Head of caudate nucleus (tissue), 42 donors: ENCODE measurements around the gene CDH5.
"Not testable (repeated sequence)": the region's sequence is repeated elsewhere in the genome, so short reads cannot be mapped to it uniquely, and the experiment has no call there.

Experiments used
- DNase-seq, 42 donors: peaks; one replicate each; pipeline versions ENCODE4 v3.0.0 to v3.0.0-alpha.2; 2020 to 2021; ENCODE audit warnings: mixed read lengths in 7 of 42
- intact Hi-C: fragments of 100-400 bp; cut with DNase I; formaldehyde crosslinking; loops from one replicate; pipeline ENCODE4 v1.15.0; 2022

The CDH5 gene, protein sequence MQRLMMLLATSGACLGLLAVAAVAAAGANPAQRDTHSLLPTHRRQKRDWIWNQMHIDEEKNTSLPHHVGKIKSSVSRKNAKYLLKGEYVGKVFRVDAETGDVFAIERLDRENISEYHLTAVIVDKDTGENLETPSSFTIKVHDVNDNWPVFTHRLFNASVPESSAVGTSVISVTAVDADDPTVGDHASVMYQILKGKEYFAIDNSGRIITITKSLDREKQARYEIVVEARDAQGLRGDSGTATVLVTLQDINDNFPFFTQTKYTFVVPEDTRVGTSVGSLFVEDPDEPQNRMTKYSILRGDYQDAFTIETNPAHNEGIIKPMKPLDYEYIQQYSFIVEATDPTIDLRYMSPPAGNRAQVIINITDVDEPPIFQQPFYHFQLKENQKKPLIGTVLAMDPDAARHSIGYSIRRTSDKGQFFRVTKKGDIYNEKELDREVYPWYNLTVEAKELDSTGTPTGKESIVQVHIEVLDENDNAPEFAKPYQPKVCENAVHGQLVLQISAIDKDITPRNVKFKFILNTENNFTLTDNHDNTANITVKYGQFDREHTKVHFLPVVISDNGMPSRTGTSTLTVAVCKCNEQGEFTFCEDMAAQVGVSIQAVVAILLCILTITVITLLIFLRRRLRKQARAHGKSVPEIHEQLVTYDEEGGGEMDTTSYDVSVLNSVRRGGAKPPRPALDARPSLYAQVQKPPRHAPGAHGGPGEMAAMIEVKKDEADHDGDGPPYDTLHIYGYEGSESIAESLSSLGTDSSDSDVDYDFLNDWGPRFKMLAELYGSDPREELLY

DNA sequence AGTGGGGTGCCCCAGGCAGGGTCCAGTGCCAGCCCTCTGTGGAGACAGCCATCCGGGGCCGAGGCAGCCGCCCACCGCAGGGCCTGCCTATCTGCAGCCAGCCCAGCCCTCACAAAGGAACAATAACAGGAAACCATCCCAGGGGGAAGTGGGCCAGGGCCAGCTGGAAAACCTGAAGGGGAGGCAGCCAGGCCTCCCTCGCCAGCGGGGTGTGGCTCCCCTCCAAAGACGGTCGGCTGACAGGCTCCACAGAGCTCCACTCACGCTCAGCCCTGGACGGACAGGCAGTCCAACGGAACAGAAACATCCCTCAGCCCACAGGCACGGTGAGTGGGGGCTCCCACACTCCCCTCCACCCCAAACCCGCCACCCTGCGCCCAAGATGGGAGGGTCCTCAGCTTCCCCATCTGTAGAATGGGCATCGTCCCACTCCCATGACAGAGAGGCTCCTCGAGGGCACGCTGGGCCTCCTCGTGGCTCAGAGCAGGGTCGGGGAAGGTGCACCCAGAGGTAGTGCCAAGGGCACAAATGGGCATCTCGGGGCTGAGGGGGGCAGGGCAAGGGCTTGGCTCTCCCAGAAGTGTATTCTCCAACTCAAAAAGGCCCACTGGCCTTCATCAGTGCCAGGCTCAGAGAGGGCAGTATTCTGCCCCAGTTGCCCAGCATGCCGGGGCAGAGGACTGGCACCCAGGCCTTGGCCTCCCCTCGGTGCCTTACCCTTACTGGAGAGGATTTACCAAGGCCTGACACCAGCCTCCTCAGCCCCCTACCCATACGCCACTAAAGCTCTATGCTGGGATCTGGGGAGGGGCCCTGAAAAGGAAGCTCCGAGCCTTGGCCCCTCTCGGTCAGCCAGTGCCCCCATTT is at the start of gene CDH5:
TSS of gene CDH5 (plus strand) at position 259 of the 867 bp plus-strand sequence. CDS start 12,647 bp downstream, outside the sequence.
- intact Hi-C loops: no loop called here
- DNase-seq: peak in 1 of 42 donors; percentile 10

DNA sequence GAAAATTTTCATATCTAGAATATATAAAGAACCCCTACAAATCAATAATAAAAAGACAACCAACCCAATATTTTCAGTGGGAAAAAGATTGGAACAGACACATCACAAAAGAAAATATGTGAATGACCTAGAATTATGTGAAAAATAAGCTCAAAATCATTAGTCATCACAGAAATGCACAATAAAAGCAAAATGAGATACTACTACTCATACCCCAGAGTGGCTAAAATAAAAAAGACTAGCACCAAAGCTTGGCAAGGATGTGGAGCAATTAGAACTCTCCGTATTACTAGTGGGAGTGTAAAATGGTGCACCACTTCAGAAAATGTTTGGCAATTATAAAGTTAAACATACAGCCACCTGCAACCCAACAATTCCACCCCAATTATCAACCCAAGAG is 48.0 kb upstream of the CDH5 start:
- no peak for DNase-seq
- intact Hi-C loops: no loop called here

DNA sequence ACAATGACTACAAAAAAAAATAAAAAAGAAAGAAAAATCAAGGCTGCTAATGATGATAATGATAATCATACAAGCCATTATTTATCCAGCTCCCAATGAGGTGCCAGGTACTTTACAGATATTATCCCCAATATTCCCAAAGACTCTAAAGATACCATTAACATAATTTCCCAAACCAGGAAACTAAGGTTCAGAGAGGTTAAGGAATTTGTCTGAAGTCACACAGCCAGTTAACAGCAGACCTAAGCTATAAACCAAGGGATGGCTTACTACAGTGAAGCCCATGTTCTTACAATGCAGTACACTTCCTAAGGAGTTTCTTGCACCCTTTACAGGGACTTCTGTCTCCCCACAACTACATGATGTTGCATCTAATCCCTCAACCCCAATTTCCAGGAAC is 45.7 kb upstream of the CDH5 start:
- intact Hi-C loops: no loop called here
- DNase-seq: no peak

DNA sequence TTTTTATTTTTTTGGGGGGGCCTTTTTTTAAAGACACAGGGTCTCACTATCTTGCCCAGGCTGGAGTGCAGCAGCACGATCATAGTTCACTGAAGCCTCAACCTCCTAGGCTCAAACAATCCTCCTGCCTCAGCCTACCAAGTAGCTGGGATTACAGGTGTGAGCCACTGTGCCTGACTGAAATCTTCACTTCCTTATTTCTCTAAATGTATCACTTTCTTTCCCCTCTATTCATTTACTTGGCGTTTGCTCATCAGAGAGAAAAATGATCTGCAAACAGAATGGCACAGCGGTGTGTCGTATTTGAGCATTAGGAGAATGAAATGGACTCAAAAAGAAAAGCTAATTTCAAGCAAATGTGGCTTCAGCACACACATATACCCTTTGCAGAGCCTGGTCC is 44.3 kb upstream of the CDH5 start:
- no peak for DNase-seq
- intact Hi-C loops: no loop called here

DNA sequence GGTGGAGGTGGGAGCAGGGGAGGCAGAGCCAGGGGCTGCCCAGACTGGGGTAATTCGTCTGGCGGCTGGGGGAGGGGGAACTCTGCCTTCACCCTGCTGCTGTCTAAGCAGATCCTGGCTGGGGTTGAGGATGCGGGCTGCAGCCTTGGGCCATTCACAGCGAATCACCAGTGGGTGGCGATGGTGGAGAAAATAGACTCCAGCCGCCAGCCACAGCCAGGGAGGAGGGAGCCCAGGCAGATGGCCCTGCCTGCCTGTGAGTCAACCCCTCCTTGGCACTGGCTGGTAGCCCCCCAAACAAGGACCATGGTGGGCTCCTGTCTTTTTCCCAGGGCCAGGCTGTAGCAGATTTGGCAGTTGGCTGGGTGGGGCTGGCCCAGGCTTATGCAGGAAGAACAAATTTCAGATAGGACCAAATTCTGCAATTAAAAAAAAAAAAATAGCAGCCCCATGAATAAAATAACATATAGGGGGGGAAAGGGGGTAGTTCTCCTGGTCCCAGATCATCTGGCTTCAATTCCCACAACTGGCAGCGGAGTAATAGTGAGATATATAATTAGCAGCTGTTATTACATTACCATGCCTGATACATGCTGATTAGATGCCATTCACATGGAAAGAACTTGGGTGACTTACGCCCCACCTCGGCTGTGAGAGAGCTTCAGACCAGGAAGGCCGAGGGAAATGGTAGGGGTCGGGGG is 41.5 kb upstream of the CDH5 start:
- DNase-seq: peak; percentile 38 to 90 (median 74)
- intact Hi-C loops: no loop called here

DNA sequence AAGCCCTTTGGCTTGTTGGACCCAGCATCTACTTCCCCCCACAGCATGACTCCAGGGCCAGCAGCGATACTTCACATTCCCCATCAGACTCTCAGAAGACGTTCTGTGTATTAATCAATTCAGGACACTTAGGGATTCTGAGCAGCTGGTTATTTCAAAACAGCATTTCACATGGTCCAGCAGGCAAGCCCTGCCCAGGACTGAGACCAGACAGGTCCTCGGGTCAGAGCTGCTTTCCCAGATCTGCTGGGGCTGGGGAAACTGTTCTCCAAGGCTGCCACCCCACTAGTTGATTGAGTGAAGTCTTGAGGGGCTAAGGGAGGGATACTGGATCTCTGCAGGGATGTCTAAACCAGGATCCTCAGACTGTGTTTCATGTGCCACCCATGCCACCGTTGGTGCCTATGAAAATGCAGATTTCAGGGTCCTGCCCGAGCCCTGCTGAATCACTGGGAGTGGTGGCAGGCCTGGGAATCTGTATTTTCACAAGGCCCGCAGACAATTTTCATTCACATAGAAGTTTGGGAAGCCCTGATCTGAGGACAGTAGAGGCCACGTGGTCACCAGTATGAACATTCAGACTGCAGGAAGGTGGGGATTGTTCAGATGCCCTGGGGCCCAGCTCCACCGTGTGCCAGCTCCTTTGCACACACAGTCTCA is 40.6 kb upstream of the CDH5 start:
- intact Hi-C loops: no loop called here
- no peak for DNase-seq

DNA sequence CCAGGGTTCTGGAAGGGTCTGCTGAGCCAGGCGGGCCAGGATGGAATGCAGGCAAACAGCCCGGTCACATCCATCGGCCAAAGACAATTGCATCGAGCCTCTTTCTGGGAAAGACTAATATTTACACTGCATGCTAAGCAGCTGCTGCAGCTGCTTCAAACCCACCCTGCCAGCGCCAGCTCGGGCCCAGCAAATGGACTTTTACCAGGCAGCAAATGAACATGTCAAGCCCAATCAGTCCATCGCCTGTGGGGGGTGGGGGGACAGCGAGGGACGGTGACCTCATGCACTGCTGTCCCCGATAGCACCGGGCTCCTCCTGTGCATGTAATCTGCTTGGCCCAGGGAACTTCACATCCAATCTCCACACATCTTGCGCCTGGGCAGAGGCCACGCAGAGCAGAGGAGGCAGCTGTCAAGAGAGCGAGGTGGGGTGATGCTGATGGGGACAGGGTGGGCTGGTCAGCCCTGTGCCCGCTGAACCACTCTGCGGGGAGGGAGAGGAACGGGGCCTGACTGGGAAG is 39.4 kb upstream of the CDH5 start:
- intact Hi-C loops: no loop called here
- peak; percentile 19 to 82 (median 53) for DNase-seq

DNA sequence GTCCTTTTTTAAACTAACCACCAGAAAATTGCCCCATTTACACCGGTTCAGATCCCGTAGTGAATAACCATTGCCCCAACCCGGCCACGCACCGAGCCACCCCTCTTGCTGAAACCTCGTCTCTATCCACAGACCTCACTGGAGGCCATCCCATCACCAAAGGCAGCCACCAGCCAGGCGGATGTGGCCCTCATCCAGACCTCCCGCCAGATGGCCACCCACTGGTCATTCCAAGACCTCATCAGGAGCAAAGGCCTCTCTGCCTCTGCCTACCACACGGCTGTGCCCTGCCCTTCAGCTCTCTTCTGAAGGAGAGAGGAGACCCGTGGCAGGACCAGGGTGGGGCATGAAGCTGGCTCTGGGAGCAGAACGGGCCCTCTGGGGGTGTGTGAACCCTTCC is 38.2 kb upstream of the CDH5 start:
- intact Hi-C loops: no loop called here

DNA sequence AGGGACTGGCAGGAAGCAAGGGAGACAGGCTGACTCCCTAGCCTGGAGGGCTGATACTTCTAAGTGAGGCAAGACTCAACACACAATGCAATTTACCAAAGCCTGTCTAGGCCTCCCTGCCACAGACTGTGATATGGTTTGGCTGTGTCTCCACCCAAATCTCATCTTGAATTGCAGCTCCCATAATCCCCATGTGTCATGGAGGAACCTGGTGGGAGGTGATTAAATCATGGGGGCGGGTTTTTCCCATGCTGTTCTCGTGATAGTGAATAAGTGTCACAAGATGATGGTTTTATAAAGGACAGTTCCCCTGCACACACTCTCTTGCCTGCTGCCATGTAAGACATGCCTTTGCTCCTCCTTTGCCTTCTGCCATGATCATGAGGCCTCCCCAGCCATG is 35.0 kb upstream of the CDH5 start:
- intact Hi-C loops, DNase-seq: not testable (repeated sequence)

More for the DNA sequence above, 38.2 kb upstream of the CDH5 start:
- DNase-seq: peak in 37 of 42 donors; percentile 13 to 83 (median 46)

DNA sequence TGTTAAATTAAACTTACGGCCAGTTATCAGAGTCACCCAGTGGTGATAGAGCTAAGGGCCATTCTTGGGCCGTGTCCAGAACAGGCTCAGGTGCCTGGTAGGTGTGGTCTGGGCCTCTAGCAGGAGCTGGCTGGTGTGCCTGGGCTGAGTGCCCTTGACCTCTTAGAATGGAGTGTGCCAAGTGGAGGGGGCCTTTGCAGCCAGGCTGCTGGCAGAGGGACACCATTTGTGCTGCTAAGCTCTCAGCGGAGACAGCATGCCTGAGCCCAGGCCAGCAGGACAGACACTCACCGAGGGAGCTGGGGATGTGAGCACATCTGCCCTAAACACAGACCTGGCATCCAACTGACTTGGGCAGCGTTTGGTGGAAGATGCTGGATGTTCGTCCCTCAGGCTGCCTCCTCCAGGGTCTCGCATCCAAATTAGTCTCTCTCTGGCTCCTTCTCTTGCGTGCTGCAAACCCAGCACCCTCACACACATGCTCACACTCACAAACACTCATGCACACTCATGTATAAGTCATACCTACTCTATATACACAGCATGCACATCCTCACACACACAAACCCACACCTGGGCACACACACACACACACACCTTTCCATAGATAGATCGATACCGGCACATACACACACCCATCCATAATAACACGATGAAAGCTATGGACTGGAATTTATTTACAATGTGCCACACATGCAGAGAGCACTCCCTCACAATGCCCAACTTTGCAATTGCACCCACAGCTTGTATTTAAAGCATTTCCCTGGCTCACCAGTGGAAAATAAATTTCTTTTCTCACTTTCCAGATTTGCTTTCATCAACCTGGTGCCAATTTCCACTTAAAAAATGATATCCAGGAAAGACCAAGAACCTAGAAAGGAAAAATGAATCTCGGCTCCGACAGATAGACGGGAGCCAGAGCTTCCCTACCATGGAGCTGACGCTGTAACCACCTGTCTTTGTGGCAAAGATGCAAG is 33.6 kb upstream of the CDH5 start:
- intact Hi-C loops: no loop called here
- peak in 5 of 42 donors; percentile 11 to 34 (median 16) for DNase-seq

DNA sequence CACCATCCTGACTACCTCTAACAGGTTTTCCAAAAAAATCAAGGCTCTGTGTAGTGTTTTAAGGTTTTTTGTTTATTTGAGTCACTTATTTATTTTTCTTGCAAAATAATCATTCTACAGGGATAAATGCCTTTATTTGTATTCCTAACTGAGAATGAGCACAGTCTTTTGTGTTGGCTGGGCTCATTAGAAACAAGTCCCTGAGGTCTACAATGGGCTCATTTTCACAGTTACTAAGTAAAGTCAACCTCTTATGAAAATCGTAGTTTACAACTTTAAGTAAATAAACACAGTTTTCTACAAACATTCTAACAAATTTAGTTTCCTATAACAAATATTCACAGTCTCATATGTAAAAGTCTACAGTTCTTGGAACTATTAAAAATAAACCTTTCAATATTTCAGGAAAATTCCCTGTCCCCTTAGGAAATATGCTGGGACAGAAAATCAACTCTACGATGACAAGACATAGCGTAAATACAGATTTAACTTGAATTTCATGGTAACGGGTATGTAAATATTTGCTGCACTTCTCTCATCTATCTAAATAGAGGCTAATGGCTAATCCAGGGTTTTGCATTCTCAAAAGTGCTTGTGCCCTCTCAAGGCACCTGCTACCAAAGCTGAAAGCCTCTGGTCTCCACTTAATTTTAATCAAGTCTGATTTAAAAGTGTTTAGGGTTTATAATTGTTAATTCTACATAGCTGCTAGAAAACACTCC is 31.5 kb upstream of the CDH5 start:
- DNase-seq: no peak
- intact Hi-C loops: no loop called here

DNA sequence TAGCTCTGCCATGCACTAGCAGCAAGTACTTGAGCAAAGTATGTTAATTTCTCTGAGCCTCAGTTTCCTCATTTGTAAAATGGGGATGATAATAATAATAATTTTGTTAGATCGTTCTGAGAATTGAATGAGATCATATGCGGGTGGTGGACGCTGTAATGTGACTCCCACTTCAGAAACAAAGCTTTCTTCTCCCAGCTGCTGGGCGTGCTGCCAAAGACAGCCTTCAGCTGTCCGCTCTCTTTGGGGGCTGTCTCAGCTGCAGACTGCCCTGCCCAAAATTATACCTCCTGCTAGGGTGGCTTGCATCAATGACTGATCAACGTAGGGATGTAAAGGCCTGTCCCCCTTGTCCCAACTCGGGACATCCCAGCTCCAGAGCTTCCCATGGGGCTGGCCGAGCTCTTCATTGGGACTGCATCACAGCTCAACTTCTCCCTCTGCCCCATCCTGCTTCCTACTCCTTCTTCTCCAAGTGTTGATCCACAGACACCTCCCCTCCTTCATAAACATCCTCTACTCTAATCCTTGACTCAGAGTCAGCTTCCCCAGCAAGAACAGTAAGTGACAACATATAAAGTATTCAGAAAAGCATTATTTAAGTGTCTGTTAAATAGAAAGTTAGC is 30.7 kb upstream of the CDH5 start:
- intact Hi-C loops: no loop called here
- DNase-seq: peak; percentile 63 to 94 (median 85)

DNA sequence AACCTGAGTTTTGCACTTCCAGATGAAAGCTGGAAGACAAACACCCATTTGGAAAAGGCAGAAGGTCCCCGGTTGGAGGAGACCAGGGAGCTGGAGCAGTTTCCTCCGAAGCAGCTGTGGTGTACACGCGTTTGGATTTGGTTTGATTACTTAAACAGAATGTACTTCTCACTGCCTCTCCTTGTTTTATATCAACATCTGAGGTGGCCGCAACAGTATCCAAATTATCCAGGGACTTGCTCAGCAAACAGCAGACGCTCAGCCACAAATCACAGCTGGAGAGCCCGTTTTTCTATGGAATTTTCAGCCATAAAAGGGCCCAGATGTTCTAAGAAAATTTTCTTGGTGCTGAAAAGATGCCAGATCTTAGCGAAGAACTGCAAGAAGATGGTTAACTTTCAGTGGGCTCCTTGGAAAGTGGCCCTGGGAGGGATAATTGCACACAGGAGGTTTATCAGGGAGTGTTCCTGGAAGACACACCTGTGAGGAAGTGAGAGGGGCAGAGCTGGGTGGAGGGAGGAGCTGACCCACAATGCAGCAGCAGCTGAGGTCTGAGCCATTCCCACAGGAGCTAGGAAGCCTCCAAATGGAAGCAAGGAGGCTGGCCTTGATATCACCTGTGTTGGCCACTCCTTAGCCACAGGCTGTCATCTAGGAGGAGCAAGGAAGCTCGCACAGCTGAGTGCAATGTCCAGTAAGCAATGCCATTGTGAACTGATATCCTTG is 28.9 kb upstream of the CDH5 start:
- no peak for DNase-seq
- intact Hi-C loops: no loop called here

DNA sequence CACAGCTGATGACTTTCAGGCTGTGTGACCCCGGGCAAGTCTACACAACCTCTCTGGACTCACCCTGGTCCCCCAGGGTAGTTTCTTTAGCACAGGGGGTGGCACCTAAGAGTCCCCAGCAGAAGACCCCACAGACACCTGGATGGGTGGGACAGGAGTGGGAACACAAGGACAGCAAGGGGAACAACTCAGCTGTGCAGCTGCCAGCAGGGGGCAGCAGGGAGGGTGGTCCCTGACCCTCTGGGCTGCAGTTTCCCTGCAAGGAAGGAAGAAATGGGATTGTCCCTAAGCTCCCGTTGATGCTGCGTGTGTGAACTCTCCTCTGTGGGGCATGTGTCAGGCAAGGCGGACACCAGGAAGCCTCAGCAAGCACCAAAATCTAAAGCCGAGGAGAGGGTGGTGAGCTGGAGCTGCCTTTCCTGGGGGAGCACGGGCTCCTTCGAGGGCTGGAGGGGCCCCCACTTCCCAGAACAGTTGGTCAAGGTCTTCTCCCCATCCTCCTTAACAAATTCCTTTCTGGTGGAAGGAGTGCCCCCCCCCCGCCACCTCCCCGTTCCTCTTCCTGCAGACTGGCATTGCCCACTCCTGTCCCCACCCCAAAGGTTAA is 24.1 kb upstream of the CDH5 start:
- intact Hi-C loops: no loop called here

More for the DNA sequence above, 24.1 kb upstream of the CDH5 start:
- DNase-seq: peak in 26 of 42 donors; percentile 21 to 74 (median 45)
